Stimulated activated naive CD4-positive, alpha-beta T cell (primary cell): ENCODE results near the gene SDC3.

ENCODE experiments used
- DNase-seq, 6 experiments: peaks; one replicate each; lab custom pipeline; 2025; lab: John Stamatoyannopoulos, UW

Gene SDC3

DNA sequence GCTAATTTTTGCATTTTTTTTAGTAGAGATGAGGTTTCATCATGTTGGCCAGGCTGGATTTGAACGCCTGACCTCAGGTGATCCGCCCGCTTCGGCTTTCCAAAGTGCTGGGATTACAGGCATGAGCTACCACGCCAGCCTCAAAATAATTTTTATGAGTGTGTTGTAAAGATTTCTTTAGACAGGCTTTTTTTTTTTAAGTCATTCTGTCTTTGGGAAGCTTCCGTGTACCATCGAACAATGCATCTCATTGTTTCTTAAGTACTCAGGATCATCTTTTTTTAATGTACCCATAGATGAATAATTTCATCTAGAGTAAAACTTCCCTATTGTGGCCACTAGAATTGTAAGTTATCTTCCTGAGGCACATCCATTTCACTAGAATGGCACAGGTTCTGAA lies 19.6 kb upstream of the SDC3 start:
- DNase-seq, result no peak

DNA sequence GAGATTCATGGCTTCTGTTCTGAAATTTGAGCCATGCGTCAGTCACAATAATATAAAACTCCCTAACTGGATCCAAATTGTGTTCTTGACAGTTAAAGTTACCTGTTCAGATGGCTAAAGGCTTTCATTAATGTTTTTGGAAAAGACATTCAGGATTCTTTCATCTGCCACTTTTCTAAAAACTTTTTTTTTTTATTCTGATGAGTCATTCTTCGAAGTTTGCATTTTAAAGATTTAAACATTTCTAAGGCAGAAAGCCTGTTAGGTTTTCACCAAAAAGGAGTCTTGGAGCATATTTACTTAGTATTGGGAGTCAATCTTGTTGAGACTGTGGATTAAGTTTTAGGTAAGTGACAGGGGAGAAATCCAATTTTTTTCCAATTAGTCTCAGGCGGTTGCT lies 18.9 kb upstream of the SDC3 start:
- no peak for DNase-seq

DNA sequence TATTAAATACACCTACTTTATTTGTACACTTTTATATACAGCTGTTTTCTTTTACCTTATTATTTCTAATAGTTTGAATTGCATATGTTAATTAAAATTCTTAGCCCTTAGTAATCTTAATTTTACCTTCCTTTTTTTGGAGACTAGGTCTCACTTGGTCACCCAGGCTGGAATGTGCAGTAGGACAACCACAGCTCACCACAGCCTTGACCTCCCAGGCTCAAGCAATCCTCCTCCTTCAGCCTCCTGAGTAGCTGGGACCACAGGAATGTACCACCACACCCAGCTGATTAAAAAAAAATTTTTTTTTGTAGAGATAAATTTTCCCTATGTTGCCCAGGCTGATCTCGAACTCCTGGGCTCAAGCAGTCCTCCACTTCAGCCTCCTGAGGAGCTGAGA lies 15.0 kb upstream of the SDC3 start:
- no peak for DNase-seq

DNA sequence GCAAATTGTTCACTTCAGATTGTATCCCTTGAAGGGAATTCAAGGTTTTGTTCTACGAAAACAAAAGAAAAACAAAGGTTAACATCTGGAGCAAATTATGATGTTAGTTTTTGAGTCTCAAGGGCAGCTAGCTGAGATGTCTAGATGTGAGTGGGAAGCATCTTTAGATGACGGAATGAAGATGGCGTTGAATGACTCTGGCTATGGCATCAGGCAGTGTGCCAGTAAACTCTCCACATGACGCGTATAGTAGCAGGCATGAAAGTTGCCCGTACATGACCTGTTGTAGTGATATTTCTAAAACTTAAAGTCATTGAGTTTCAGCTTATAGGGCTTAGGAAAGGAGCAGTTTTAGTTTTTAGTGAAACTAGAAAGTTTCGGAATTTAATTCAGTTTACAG lies 12.3 kb upstream of the SDC3 start:
- no peak for DNase-seq

DNA sequence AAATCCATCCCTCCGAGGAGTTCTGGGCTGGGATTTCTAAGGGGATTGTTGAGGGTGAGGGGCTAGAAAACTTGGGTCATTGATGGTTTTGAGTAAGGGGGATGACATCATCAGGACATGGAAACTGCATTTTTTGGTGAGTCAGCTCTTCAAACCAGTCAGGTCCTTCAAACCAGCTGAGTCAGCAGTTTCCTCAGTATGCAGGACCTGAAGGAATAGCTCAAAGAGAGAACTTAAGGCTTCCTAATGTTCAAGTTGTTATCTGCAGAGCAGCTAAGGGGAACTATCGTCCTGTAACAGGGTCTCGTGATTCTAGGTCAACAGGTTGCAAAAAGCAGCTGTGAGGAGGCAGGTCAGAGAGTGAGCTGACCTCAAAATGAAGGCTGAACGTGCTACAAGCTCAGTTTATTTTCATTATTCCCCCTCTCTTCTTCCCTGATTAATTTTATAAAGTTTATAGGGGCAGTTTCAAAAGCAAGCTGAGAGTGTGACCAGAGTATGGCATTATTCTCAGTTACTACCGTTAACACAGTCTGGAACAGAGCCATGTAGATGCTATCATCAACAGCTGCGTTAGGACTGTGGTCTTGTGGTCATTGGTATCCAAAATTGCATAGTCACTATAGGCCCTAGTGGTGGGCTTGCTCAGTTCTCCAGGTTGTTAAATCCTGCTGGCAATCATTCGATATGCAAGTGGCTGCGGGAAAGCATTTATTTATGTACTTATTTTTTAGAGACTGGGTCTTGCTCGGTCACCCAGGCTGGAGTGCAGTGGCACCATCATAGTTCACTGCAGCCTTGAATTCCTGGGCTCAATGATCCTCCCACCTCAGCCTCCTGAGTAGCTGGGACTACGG lies 10.7 kb upstream of the SDC3 start:
- DNase-seq, result no peak

DNA sequence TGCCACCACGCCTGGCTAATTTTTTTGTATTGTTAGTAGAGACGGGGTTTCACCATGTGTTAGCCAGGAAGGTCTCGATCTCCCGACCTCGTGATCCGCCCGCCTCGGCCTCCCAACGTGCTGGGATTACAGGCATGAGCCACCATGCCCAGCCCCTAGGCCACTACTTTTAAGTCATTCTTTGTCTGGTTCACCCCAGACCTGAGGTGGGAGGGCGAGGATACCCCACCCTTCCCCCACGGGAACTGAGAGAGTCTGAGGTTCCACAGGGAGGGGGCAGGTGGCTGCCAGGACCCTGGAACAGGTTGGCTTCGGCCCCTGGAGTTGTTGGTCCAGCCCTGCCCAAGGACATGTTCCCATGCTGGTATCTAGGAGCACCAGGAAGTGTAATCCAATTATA lies 7.7 kb upstream of the SDC3 start:
- no peak for DNase-seq

DNA sequence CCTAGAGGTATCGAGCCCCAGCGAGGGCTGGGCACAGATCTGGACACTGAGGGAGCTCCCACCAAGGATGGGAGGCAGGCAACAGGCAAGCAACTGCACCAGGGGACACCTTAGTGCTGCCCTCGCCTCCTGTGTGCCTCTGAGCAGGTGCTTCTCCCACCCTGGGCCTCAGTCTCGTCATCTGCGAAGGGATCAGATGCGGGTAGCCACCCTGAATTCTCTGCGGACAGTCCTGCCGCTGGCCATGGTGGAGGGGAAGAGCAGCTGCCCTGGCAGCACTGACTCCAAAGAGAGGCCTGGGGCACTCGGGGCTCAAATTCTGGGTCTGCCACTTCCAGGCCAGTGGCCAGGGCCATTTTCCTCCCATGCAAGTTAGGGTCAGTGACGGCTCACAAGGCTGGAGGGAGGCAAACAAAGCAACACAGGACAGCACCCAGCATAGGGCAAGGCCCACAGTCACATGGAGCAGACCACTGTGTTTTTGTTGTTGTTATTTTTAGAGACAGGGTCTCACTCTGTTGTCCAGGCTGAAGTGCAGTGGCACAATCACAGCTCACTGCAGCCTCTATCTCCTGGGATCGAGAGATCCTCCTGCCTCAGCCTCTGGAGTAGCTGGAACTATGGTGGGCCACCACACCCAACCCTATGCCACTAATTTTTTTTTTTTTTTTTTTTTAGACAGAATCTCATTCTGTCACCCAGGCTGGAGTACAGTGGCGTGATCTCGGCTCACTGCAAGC lies 7.1 kb upstream of the SDC3 start:
- DNase-seq, result no peak

DNA sequence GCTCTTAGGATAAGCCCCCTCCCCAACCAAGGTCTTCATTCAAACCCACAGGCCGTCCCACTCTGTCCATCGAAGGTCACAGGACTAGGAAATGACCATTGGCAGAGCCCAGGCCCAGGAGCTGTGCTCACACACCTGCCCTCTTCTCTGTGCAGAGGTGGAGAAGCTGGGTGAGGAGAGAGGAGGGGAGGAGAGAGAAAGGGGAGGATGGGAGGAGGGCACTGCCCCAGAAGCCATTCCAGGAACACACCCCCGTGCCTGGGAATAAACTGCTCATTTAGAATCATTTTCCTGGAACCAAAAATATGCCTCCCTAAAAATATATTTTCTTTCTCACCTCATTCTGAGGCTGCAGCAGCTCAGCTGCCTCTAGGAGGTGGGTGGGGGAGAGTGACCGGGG lies 6.4 kb upstream of the SDC3 start:
- no peak for DNase-seq

DNA sequence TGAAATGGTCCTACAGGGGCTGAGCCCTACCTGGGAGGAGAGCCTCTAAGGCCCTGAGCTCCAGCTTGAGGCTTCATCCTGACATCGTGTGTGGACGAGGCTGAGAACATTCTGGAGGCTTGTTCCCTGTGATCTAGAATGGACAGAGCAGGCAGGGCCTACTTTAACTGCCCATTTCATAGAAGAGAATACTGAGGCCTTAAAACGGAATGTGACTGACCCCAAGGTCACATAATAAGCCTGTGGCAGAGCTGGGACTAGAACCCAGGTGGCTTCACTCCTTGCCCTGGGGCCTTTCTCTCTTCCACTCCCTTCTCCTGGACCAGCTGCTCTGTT lies 6.0 kb upstream of the SDC3 start:
- no peak for DNase-seq

DNA sequence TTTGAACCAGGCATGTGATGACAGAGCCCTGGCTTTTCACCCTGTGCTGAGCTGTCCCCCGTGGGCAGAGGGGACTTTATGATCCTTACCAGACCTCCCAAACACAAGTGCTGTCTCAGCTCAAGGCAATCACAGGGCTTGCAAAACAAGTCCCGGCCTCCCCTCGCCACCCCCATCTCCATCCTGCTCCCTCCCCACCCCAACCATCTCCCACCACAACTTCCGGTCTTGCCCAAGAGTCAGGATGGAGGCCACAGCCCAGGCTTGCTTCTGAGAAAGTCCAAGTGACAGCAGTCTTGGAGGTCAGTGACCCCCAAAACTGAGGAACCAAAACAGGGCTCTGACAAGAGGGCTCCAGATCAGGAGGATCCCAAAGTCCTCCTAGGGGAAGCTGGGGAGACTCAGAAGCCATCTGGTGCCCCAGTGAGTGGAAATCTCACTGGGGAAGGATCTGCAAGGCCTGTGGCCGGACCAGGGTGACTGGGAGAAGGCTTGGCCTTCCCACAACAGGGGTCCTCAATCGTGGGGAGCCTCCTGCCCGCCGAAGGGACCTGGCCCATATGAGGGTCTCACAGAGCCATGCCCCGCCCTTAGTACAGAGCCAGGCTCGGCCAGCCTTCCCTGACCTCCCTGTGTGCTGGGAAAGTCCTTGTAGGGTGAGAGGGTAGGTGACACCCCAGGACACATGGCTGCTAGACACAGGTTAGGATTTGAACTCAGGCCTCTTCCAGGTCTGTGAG lies 4.5 kb upstream of the SDC3 start:
- DNase-seq, result no peak

DNA sequence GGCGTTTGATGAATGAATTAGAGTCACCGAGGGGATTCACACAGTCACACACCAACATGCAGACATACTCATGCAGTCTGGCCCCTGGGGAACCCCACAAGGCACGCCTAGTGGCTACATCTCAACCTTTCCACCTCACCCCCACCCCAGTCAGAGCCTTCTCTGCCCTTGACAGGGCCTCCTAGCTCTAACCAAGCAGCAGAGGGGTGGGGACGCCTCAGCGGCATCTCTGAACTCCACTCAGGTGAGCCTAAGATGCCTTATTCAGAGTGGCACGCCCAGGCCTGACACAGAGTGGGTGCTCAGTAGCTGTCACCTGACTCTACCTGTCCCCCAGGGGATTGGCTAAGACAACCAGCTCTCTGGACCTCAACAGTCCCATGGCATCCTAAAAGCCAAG lies 3.7 kb upstream of the SDC3 start:
- no peak for DNase-seq

DNA sequence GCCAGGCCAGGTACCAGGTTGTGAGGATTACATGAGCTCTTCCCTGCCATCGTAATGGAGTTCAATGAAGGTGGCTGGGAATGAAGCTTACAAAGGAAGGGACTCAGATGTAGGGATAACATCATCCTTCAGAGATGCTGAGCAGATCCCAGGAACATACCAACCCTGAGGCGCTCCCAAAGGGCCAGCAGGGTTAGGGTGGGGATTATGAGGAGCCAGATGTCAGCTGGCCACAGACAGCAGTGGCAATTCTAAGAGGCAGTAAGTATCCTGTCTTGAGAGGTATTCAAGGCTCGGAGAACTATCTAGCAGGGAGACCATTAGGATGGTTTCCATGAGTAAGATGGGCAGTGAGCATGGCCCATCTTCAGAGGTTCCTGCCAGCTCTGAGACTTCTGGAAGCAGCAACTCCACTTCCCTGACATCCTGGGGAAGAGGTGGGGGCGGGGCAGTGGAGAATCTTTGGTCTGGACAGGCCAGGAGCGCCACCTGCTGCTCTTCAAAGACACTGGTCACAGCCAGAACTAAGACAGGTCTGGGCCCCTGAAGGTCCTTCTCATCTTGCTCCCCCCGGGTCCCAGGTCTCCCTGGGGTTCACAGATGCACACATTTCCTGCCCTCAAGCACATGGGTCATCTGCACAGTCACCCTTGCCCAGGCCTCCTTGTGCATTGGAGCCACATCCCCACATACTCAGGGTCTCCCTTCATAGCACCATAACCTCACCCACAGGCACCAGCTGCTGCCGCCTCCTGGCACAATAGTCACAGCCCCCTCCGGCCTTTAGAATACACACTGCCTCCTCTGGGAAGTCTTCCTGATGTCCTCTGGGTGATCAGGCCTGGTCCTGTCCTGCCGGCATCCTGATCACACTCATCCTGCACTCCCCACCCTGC lies 2.7 kb upstream of the SDC3 start:
- peak in 2 of 6 experiments; percentile 15 for DNase-seq

DNA sequence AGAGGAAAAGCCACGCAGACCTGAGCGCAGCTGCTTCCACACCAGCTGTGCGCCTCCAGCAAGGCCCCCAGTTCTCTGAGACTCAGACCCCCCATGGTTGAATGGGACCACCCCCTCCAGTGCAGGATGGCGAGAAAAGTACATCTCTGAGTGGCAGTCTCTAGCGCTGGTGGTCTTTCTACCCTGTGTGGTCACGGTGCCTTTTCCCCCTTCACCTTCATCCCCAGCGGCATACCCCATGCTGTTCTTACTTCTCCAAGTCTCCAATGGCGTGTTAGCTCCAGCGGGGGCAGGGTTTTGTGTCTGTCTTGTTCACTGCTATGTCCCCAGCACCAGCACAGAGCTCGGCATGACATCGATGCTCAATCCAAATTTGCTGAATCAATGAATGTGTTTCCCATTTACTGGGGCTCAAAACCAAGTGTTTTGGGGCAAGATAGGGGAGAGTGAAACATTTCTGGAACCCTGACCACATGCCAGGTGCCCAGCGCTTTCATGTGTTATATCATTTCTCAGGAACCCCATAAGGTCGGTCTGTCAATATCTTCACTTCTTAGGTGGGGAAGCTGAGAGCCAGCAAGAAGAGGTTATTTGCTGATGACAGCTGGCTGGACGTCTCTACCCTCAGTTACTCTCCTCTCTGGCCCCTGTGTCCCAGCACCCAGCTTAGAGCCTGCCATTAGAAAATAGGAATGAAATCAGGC lies 959 bp upstream of the SDC3 start:
- peak in 1 of 6 experiments; percentile 9 for DNase-seq

DNA sequence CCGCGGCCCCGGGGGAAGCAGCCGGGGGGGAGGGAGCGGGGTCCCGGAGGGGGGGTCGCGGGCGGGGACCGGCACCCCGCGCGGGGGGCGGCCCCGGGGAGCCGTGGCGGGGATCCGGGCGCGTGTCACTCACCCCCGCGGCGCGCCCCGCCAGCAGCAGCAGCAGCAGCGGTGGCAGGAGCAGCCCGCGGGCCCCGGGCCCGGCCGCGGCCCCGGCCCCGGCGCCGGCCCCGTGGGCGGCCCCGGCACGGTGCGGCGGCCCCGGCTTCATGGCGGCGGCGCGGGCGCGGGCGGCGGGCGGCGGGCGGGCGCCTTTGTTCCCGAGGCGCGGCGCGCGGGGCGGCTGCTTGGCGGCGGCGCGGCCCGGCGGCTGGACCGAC lies 252 bp downstream of the SDC3 start:
- DNase-seq, result no peak

DNA sequence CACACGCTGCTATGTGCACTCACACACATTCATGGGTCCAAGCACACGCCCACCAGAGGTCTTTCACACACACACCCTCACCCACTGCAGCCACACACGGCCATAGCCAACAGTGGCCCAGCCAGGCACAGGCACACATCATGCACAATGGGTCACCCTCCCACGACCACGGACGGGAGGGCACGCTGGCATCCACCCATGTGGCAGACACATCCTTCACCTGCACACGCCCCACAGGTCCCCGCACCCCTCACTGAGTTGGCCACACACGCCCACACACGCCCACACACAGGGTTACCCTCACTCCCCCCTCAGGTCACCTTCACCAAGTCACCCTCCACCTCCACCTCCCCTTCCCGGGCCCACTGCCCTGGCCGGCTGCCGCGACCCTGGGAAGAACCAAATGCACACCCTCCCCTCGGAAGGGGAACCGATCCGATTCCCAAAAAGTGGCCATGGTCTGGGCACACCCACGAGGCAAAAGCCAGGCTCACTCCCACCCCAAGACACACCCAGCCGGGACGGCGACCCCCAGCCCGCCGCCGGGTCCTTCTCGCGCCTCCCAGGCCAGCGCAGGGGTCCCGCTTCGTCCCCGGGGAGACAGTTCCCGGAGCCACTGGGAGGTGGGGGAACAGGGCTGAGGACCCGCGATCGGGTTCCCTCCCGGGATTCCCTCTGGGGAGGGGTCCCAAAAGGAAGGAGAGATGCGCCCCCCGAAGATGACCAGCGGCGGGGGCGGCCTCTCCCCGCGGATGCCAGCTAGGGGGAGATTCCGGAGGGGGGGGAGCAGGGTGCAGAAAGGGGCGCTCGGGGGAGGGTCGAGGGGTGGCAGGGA lies 860 bp downstream of the SDC3 start:
- DNase-seq, result no peak

DNA sequence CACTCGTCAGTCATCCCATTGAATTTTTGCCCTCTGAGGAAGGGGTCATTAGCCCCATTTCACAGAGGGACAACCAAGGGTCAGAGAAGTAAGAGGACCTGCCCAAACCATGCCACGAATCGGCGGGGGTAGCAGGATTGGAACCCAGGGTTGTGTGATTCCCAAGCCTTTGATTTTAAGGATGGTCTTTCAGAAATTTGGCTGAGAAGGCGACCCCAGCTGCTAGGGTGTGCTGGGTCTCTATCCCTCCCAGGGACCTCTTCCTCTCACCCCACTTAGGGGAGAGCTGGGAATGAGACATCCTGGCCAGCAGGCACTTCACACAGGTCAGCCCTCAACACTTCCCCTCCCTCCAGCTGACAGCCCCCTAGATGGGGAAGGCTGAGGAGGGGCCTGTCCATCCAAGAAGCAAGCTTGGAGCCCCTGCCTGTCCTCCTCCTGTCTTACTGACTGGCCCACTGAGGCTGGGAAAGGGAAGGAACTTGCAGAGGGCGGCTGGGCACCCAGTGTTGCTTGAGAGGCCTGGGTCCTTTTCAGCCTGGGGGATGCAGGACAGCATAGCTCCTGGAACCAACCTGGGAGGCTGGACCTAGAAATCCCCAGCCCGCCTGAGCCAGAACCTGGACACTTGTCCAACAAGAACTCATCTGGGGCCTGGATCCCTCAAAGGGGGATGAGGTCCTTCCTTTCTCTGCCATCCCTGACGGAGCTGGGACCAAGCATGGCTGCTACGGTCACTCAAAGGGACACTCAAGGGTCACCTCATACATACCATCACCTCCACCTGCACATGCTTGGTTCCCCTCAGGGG lies 1.7 kb downstream of the SDC3 start:
- no peak for DNase-seq

DNA sequence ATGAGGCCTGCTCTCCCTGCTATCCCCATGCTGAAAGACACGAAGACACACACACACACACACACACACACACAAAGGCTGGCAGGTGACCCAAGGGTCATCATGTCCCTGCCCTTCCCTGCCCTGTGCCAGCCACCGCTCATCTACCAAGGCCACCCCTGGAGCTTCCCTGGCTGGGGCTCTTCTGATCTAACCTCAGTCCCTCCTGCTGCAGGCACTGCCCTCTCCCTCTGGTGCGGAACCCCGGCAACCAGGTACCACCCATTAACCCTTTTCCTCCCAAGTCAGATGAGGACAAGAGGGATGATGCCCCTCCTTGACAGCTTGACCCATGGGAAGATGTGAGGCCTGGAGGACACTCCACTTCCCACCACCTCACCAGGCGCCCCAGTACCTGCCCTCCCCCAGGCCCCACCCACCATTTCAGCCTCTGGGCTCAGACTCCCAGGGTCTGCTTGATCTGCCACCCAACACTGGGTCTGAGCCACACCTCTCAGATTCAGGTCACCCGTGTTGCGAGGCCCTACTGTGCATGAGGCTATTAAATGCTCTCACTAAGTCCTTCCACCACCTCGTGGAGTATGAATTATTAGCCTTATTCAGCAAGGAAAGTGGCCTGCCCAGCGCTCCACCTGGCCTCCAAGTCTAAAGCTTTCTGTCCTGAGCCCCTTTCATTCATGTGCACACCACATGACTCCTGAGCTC lies 2.5 kb downstream of the SDC3 start:
- DNase-seq, result no peak

DNA sequence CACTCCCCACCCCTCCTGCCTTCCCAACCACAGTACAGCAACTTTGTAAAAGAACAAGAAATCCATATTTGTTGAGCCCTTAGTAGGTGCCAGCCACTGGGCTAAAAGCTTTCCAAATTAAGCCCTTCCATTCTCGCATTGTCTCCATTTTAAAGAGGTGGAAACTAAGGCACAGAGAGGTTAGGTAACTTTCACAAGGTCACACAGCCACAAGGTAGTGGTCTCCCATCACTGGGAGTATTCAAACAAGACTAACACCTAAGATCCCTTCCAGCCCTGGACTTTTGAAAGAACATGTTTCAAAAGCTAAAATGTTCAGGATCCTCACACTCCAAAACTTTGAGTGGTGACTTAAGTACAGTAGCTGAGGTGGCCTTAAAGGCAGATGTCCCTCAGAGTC lies 3.2 kb downstream of the SDC3 start:
- DNase-seq, result no peak

DNA sequence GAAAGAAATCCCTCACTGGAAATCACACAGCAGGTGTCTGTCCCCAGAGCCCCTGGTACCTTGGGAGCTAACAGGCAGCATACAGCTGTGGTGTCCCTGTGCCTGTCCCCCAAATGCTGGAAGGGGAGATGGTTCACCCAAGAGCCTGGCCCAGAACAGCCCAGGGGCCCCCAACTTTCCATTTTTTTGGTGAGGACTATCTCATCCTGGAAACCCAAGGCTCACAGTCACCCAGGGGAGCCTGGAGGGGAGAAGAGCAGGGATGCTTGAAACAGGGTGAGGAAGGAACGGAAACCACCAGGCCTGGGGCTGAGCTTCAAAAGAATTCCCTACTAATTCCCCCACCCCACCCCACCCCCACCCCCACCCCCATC lies 3.6 kb downstream of the SDC3 start:
- no peak for DNase-seq
